ENCODE results near the gene L3MBTL4.

L3MBTL4 gene

GRCh38 chr18:5983488-5983887 is 431.2 kb downstream of the L3MBTL4 start:
- DNase-seq (ENCODE audit: low spot score) = no peak

DNA sequence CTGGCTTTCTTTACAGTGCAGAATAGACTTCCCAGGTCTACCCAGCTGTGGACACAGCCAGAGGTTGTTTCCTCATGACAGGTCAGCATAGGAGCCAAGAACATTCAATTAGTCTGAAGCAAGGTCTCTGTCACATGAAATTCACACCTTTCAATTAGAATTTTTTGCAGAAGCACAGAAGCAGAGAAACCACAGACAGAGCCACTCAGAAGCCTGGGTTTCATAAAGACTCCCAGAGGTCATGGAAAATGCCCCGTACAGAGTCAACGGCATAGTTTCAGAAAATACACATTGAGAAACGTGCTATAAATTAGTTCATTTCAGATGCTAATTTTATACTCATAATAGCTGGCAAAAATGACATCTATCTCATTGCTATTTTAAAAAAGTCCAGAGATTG is 432.4 kb downstream of the L3MBTL4 start:
- no peak for DNase-seq (ENCODE audit: low spot score)

DNA sequence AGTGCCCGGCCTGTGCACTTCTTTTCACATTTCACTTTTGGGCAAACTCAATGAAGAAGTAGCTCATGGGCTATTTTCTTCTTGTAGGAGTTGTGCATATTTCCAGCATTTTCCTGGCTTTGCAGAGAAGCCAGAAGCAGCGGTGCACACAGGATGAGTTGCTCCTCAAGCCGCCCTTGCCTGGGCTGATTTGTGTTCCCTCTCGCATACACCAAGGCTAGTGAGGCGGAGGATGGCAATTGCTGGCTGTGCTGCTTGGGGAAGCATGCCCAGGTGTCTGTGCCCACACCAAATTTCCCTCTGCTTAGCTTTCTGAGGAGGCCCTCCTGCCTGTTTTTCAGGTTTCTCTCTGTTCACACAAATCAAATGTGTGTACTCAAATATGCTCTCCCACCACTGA is 434.0 kb downstream of the L3MBTL4 start:
- no peak for DNase-seq (ENCODE audit: low spot score)

DNA sequence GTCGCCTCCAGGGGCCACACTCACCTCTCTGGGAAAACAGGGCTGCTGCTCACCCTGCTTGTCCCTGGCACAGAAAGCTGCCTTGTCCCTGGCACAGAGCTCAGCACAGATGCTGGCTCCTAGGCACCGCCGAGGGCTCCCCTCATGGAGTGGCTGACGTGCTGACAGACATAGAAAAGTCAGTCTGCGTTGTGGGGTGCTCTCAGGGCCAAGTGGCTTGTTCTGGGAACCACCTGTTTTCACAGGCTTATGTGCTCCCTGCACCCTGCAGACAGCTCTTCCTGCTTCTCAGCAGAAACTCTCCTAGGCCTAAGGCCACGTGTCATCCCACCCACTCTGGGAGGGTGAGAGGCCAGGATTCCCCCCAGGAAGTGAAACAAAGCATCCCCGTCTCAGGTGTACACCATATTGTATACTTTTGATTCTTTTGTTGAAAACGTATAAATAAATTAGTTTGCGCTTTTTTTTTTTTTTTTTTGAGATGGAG is 434.7 kb downstream of the L3MBTL4 start:
- DNase-seq (ENCODE audit: low spot score) = no peak

GRCh38 chr18:5979176-5979888 is 435.4 kb downstream of the L3MBTL4 start:
- no peak for DNase-seq (ENCODE audit: low spot score)

GRCh38 chr18:5977022-5977421 is 437.7 kb downstream of the L3MBTL4 start:
- no peak for DNase-seq (ENCODE audit: low spot score)

- no peak for DNase-seq (ENCODE audit: low spot score)
Observed at GRCh38 chr18:5975111-5976002, 439.4 kb downstream of the L3MBTL4 start.

- no peak for DNase-seq (ENCODE audit: low spot score)
Observed at GRCh38 chr18:5974696-5975095, 440.0 kb downstream of the L3MBTL4 start.

GRCh38 chr18:5973099-5973498 is 441.6 kb downstream of the L3MBTL4 start:
- DNase-seq (ENCODE audit: low spot score) = no peak

GRCh38 chr18:5972298-5972697 is 442.4 kb downstream of the L3MBTL4 start:
- DNase-seq (ENCODE audit: low spot score) = no peak

DNA sequence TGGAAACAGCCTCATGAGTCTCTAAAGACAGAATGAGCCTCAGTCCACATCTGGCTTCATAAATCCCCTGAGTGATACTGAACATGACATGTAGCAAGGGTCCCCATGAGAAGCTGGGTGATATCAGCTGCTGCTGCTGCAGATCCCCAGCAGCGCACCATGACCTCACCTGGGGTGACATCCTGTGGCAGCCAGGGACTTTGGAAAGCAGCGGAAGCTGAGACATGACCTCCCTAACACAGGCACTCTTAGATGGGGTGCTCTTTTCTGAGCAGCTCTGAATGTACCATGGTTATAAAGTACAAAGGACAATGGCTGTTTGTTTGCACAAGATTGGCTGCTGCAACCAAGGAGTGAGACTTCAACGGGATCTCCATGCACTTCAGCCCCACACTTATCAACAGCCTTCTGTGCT is 444.7 kb downstream of the L3MBTL4 start:
- DNase-seq (ENCODE audit: low spot score) = no peak

GRCh38 chr18:5969355-5969988 is 445.2 kb downstream of the L3MBTL4 start:
- no peak for DNase-seq (ENCODE audit: low spot score)

DNA sequence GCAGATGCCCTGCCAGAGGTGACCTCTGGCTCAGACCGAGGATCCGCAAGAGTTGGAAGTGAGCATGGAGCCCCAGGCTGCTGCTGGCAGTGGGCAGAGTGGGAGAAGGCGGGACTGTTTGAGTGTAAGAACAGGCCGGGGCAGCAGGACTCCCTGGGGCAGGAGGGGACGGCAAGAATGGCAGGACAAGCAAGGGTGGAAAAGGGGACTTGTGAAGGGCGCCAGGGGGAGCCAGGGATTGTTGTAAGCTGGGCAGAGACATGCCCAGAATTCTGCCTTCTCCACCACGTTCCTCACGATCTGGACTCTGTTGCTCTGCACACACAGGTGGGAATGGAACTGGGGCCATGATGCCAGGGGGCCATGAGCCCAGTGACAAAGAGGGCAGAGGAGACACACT is 447.0 kb downstream of the L3MBTL4 start:
- DNase-seq (ENCODE audit: low spot score) = no peak

DNA sequence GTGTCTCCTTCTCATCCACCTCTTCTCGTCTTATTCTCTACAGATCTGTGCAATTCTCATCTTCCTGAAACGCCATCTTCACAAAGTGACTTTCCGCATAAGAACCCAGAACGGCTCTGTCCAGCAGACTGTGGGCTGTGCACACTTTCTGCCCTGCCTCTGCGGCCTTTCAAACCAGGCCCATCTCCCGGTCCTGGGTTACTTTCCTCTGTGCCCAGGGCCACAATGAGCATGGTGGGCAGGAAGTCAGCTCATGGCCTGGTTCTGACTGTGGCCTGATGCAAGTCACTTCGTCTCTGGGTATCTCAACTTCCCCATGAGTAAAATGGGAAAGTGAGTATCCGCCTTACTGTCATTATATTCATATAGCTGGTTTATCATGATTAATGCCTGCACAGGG is 447.7 kb downstream of the L3MBTL4 start:
- no peak for DNase-seq (ENCODE audit: low spot score)

DNA sequence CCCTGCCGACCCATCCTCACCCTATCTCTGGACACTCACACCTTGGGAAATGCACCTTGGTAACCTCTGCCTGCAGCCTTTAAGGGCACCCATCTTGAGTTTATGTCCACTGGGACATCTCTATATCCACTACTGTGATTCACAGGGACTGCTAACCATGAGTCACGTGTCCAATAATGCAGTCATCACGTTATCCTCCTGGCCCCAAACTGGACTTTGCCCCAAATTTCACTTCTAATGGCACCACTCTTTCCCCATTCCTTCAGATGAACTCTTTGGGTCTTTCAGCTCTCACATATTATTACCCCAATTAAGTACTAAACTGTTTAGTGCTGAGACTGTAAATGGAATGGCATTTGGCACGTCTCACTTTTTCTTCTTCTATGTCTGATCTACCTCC is 448.2 kb downstream of the L3MBTL4 start:
- no peak for DNase-seq (ENCODE audit: low spot score)

GRCh38 chr18:5964996-5965395 is 449.7 kb downstream of the L3MBTL4 start:
- DNase-seq (ENCODE audit: low spot score) = no peak

DNA sequence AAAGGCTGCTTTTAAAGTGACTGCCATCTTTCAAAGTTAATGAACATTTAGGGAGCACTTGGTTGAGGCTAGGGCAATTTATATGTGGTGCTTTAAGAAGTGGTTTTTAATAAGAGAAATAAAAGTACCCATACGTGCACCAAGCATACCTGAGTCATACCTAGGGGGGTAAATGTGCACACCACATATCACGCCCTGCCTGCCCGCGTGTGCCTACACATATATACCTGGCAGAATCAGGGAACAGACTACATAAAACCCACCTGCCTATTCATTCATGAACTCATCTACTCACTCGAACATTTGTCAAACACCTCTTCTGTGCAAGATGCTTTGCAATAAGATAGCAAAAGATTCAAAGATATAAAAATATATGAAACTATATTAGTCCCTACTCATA is 450.1 kb downstream of the L3MBTL4 start:
- DNase-seq (ENCODE audit: low spot score) = no peak

DNA sequence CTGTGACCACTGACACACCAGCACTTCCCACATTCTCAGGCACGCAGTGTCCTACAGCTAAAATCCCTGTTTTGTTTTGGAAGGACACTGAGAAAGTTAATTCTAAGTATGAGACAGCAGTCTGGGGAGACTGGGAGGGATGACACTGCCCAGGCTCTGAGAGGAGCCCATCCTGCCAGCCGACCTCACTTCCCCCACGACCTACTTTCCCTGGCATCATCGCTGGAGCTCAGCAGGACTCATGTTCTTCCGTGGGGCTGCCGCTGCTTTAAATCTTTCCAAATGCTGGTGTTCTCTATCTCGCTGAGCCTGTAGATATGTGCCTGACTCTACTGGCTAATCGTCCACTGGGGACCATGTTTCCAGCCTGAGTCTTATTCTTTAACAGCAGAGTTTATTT is 450.6 kb downstream of the L3MBTL4 start:
- DNase-seq (ENCODE audit: low spot score) = no peak

- DNase-seq (ENCODE audit: low spot score) = no peak
Observed at GRCh38 chr18:5963267-5963666, 451.4 kb downstream of the L3MBTL4 start.

GRCh38 chr18:5962362-5962761 is 452.3 kb downstream of the L3MBTL4 start:
- no peak for DNase-seq (ENCODE audit: low spot score)

GRCh38 chr18:5961828-5962150 is 452.9 kb downstream of the L3MBTL4 start:
- no peak for DNase-seq (ENCODE audit: low spot score)

GRCh38 chr18:5961097-5961827 is 453.4 kb downstream of the L3MBTL4 start:
- DNase-seq (ENCODE audit: low spot score) = no peak

Measured in left forelimb (tissue), 1 donor.